AG09319 (cell line): ENCODE data around the gene CDK15.

Experiments
- DNase-seq: peaks from one replicate; pipeline ENCODE4 v3.0.0-alpha.2; 2010; ENCODE audit warnings: low read depth; ENCODE audit errors: extremely low read depth
- TF ChIP-seq, protein P1 (sequence below): IDR thresholded peaks from 2 replicates; pipeline ENCODE4 v1.5.1; 2011; ENCODE audit warnings: low read depth, mild to moderate bottlenecking, inconsistent platforms, low read length, moderate library complexity

The CDK15 gene

GRCh38 chr2:201780674-201781493 lies 25.5 kb upstream of the CDK15 start, which contains the start of gene ALS2:
ALS2 (minus strand) TSS chr2:201780933; CDS start chr2:201768885, 12,048 bp downstream.
- peak; percentile 97 for DNase-seq
- TF ChIP-seq, protein P1, sequence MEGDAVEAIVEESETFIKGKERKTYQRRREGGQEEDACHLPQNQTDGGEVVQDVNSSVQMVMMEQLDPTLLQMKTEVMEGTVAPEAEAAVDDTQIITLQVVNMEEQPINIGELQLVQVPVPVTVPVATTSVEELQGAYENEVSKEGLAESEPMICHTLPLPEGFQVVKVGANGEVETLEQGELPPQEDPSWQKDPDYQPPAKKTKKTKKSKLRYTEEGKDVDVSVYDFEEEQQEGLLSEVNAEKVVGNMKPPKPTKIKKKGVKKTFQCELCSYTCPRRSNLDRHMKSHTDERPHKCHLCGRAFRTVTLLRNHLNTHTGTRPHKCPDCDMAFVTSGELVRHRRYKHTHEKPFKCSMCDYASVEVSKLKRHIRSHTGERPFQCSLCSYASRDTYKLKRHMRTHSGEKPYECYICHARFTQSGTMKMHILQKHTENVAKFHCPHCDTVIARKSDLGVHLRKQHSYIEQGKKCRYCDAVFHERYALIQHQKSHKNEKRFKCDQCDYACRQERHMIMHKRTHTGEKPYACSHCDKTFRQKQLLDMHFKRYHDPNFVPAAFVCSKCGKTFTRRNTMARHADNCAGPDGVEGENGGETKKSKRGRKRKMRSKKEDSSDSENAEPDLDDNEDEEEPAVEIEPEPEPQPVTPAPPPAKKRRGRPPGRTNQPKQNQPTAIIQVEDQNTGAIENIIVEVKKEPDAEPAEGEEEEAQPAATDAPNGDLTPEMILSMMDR: no peak; the same call in 1 of the 2 replicates

DNA sequence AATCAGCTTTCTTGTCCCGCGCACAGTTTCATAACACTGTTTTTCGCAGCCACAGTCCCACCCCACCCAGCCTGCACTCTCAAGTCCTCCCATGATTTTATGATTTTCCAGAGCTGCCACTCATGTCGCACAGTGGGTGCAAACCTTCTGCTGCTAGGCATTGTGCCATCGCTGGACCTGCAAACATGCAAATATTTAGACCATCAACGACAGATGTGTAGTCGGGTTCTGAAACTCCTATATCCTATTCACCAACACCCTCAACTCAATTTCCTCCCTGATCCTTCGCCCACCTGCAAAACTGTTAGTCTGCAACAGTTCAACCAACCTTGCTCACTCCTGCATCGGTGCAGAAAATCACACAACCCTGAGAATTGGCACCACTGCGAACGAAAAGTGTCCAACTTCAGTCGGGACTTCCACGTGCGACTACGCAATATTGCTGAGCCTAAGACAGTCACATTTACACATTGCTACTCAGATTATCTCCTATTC lies 24.7 kb upstream of the CDK15 start:
- TF ChIP-seq, protein P1: no peak
- no peak for DNase-seq

- TF ChIP-seq, protein P1: no peak
- no peak for DNase-seq
These were observed 21.8 kb upstream of the CDK15 start for GRCh38 chr2:201784563-201784962.

GRCh38 chr2:201785135-201785534 lies 21.2 kb upstream of the CDK15 start:
- no peak for DNase-seq
- TF ChIP-seq, protein P1: no peak

DNA sequence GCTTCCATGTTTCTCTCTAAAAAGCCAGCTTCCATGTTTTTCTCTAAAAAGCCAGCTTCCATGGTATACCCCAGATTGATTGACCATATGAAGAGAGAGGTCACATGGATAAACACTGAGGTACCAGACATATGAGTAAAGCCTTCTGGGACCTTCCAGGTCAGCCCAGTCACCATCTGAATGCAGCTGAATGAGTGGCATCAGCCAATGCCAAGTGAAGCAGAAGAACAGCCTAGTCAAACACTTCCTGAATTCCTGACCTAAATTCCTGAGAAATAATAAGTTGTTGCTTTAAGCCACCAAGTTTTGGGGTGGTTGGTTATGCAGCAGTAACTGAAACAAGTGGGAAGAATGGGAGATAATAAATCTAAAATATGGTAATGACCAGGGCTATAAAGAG lies 19.9 kb upstream of the CDK15 start:
- no peak for DNase-seq
- TF ChIP-seq, protein P1: no peak

GRCh38 chr2:201788371-201788770 lies 18.0 kb upstream of the CDK15 start:
- DNase-seq: no peak
- TF ChIP-seq, protein P1: no peak

DNA sequence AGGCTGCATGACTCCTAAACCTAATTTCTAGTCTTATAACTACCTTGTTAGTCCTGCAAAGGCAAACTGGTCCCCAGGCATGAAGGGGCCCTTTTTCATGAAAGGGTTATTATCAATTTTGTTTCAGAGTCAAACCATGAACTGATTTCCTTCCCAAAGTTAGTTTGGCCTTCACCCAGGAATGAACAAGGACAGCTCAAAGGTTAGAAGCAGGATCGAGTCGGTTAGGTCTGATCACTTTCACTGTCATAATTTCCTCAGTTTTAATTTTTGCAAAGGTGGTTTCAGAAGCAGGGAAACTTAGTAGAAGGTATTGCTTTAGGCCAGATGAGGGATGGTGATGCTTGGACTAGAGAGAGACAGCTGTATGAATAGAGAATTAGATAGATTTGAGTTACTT lies 16.9 kb upstream of the CDK15 start:
- DNase-seq: no peak
- TF ChIP-seq, protein P1: no peak
